Epidermal melanocyte (primary cell): Measurements from ENCODE around the gene FPR3.
"Not testable (repeated sequence)": the region's sequence is repeated elsewhere in the genome, so short reads cannot be mapped to it uniquely, and the experiment has no call there.

ENCODE experiments used
- DNase-seq: peaks from one replicate; pipeline ENCODE4 v3.0.0; 2011; ENCODE audit warnings: low spot score; ENCODE audit not compliant: insufficient read length

Gene FPR3

GRCh38 chr19:51794885-51795490, at the start of gene FPR3:
TSS of gene FPR3 (plus strand) at chr19:51795157. CDS start at chr19:51823749, 28,592 bp downstream.
- DNase-seq, result no peak

- DNase-seq, result no peak
These were observed 48.2 kb upstream of the FPR3 start for GRCh38 chr19:51746731-51747130.

- DNase-seq, result no peak
These were observed 45.0 kb upstream of the FPR3 start for GRCh38 chr19:51749979-51750378.

- no peak for DNase-seq
These were observed 44.4 kb upstream of the FPR3 start for GRCh38 chr19:51750400-51751094.

- DNase-seq, result no peak
These were observed 43.3 kb upstream of the FPR3 start, which contains the start of gene FPR1 for GRCh38 chr19:51751655-51752054. TSS of gene FPR1 (minus strand) at chr19:51751878. CDS start at chr19:51746994, 4,884 bp downstream.

- no peak for DNase-seq
These were observed 40.8 kb upstream of the FPR3 start for GRCh38 chr19:51754109-51754508.

- no peak for DNase-seq
These were observed 40.2 kb upstream of the FPR3 start for GRCh38 chr19:51754770-51755169.

GRCh38 chr19:51755571-51755970, 39.4 kb upstream of the FPR3 start:
- DNase-seq, result no peak

GRCh38 chr19:51760697-51761356, 34.1 kb upstream of the FPR3 start, which contains the start of gene FPR2:
TSS of gene FPR2 (plus strand) at chr19:51761180. CDS start at chr19:51768659, 7,479 bp downstream.
- no peak for DNase-seq

- no peak for DNase-seq
These were observed 33.3 kb upstream of the FPR3 start for GRCh38 chr19:51761696-51762095.

- no peak for DNase-seq
These were observed 29.9 kb upstream of the FPR3 start for GRCh38 chr19:51765086-51765485.

GRCh38 chr19:51766461-51766860, 28.5 kb upstream of the FPR3 start:
- no peak for DNase-seq

- no peak for DNase-seq
These were observed 23.4 kb upstream of the FPR3 start for GRCh38 chr19:51771376-51772130.

GRCh38 chr19:51772977-51773376, 22.0 kb upstream of the FPR3 start:
- DNase-seq, result no peak

GRCh38 chr19:51776561-51776960, 18.4 kb upstream of the FPR3 start:
- DNase-seq, result not testable (repeated sequence)

GRCh38 chr19:51777570-51778462, 17.1 kb upstream of the FPR3 start:
- peak; percentile 37 for DNase-seq

GRCh38 chr19:51779181-51779580, 15.8 kb upstream of the FPR3 start:
- no peak for DNase-seq

- DNase-seq, result no peak
These were observed 15.3 kb upstream of the FPR3 start for GRCh38 chr19:51779703-51780102.

GRCh38 chr19:51780270-51780669, 14.7 kb upstream of the FPR3 start:
- DNase-seq, result no peak

GRCh38 chr19:51781999-51782398, 13.0 kb upstream of the FPR3 start:
- no peak for DNase-seq

GRCh38 chr19:51783372-51783771, 11.6 kb upstream of the FPR3 start:
- DNase-seq, result no peak
